LNCAP (cell line): ENCODE measurements around the gene SMIM20.

Source experiments
- TF ChIP-seq, protein P1 (sequence below): fragments of 450-650 bp; IDR thresholded peaks from 2 replicates; pipeline ENCODE4 v1.5.1; 2017; ENCODE audit warnings: mild to moderate bottlenecking

Gene SMIM20

DNA sequence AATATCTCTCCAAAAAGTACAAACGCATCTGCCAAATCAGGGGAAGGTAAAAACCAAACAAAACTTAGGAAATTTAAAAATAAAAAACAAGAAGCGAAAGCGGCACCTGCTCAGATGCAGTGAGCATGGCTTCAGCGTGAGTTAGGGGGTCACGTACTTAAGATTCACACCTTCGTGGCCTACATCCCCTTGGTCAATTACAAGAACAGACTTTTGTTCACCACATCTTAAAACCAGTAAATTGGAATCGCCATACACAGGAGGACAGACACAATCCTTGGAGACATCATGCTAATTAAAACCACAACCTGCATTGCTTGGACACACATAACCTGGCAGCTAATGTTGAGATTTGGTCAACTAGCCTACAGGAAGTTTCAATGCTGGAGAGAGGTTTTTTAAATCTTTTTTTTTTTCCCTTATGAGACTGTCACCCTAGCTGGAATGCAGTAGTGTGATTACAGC is 38.7 kb upstream of the SMIM20 start:
- TF ChIP-seq, protein P1, sequence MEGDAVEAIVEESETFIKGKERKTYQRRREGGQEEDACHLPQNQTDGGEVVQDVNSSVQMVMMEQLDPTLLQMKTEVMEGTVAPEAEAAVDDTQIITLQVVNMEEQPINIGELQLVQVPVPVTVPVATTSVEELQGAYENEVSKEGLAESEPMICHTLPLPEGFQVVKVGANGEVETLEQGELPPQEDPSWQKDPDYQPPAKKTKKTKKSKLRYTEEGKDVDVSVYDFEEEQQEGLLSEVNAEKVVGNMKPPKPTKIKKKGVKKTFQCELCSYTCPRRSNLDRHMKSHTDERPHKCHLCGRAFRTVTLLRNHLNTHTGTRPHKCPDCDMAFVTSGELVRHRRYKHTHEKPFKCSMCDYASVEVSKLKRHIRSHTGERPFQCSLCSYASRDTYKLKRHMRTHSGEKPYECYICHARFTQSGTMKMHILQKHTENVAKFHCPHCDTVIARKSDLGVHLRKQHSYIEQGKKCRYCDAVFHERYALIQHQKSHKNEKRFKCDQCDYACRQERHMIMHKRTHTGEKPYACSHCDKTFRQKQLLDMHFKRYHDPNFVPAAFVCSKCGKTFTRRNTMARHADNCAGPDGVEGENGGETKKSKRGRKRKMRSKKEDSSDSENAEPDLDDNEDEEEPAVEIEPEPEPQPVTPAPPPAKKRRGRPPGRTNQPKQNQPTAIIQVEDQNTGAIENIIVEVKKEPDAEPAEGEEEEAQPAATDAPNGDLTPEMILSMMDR = no peak

DNA sequence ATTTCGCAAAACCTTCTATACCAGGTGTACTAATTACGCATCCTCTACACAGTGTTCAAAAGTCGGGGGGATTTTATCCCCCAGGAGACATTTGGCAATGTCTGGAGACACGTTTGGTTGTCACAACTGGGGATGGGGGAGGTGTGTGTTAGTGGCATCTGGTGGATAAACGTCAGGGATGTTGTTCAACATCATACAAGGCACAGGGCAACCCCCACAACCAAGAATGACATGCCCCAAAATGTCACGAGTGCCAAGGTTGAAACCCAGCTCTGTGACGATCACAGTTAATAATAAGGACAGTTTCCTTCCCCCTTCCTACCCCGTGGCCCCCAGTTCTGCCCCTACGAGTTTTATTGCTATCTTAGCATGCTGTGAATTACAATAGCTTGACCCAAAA is 35.3 kb upstream of the SMIM20 start:
- TF ChIP-seq, protein P1 = no peak

DNA sequence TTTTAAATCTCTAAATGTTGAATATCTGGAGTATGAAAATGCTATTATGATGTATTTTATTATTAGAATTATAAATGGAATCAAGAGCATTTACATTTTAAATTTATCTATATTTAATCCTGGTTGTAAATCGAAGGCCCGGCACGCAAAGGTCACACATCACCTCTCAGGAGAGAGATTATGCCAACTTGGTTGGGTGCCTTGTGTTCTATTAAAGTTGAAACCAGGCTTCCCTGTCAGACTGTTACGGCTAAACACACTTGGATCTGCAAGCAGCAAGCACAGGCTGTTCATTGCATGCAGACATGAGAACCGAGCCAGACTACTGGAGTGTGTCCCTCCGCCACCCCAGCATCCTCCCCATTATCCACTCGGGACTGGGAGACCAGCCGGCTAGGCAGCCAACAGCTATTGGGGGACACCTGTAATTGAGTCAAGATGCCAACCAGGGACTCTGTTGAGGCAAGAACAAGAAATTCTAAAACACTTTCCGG is 34.9 kb upstream of the SMIM20 start:
- TF ChIP-seq, protein P1 = no peak

DNA sequence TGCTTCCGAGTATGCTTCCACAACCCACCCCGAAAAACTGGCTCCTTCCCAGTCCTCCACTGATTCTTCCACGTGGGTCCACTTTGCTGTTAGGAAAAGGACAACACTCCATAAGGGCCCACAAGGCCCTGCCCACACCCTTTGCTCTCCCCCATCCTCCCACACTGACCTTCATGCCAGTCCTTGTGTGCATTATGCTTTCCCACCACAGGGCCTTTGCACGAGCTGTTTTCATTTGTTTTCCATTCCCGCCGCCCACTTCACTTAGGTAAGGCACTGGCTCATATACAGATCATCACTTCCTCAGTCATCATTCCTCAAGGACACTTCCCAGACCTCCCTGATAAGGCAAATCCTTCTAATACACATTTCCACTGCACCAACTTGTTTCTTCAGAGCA is 34.4 kb upstream of the SMIM20 start:
- TF ChIP-seq, protein P1 = no peak

DNA sequence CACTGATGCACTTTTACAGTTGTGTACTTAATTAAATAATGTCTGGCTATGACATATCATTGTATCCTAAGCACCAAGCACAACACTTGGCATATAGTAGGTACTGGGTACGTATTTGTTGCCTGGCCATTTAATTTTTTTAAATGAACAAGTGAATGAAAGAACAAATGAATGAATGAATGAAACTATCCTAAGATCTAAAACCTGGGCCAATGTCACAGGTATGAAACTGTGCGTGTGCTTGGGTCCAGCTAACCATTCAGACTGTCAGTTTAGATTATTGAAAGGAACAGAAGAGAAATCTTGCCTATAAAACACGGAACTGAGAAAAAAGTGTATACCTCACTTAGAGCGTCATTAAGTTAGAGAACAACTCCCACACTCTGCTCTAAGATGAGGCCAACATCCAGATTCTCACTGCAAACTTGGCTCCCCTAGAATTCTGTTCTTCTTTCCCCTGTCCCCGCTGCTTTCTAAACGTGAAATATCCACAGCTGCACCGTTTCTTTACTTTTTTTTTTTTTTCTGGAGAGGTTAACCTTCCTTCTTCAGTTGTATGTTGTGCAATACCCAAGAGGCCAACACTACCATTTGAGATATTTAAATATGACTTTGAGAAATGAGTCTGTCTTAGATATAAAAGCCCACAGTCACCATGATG is 33.9 kb upstream of the SMIM20 start:
- TF ChIP-seq, protein P1 = no peak

DNA sequence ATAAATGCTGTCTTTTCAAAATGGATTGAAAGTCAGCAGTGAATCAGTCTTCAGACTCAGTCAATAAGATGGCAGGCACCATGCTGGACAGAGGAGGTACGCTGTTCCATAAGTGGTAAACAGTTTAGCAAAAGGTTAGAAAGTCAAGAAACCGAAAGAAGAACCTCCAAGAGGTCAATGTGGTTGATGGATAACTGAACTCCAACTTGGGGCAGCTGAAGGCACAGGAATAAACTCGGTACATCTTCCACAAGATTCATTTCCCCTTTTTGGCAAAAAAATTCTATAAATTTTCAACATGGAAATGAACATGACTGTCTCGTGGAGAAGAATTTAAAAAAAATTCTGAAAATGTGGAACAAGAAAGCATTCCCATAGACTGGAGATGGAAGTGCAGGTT is 32.8 kb upstream of the SMIM20 start:
- TF ChIP-seq, protein P1 = no peak

DNA sequence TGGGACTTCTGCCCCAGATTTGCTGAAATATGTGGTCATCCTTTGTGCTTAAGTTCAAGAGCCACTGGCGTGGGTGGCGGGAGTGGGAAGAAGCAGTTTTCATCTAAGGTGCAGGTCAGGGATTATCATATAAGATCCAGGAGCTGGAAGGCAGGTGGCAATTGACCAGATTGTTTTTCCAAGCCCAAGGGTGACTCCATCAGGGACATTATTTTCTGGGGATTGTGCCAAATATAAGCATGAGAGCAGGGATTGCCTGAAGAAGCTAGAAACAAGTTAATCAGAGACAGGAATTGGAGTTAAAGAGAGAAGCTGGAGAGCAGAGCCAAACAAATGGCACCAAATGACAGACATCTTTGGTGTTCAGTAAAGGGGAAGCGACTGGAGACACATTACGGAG is 31.8 kb upstream of the SMIM20 start:
- TF ChIP-seq, protein P1 = no peak

DNA sequence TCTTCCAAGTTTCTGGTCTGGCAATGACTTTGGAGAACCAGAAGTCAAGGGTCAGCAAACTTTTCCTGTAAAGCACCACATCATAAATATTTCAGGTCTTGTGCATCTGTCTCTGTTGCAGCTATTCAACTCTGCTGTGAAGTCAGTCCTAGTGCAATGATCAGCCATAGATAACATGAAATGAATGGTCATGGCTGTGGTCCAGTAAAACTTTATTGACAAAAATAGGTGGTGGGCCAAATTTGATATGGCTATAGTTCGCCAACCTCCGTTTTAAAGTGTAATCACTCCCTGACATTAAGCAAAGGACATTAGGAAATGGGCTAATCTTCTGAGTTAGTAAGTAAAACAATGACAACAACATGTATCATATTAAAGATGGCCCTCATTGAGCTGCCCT is 30.5 kb upstream of the SMIM20 start:
- TF ChIP-seq, protein P1 = no peak
